Endothelial cell of umbilical vein (primary cell): ENCODE data around the gene DUSP28. TPM values are rescaled to one million over a fixed set of nuclear protein-coding genes. Genes with fewer than 3 reads are reported as not detected.

Source experiments
- BruUV-seq: library from RNA; stranded (reverse); fragments of 400-500 nt; replicated peaks from 2 replicates; lab custom pipeline; 2021; lab: Mats Ljungman, UMichigan
- CTCF ChIA-PET: fragments of 300-600, 350-600 bp; sonication (Branson Sonifier 250); formaldehyde crosslinking; loops from one replicate; lab custom pipeline; 2021; ENCODE audit warnings: antibody characterized with exemption, inconsistent platforms; lab: Charles Lee
- POLR2A ChIA-PET: fragments of 300-600, 350-600 bp; sonication (Branson Sonifier 250); formaldehyde crosslinking; loops from one replicate; lab custom pipeline; 2021; ENCODE audit warnings: antibody characterized with exemption, inconsistent platforms; lab: Charles Lee
- DNase-seq: peaks from one replicate; pipeline ENCODE4 v3.0.0-alpha.2; 2011; ENCODE audit warnings: low read depth, low spot score
- FAIRE-seq: peaks from 2 replicates; lab custom pipeline; 2011; peaks lifted over from hg19 to GRCh38; lab: Jason Lieb, UNC
- H2AFZ ChIP-seq: 2 replicates; pipeline ENCODE4 v1.6.0; 2012; ENCODE audit warnings: low read depth, low read length, control low read depth, inconsistent platforms
- H3K27ac ChIP-seq: 2 replicates; pipeline ENCODE4 v1.5.1; 2011; ENCODE audit warnings: low read depth, mild to moderate bottlenecking, control low read depth, low read length, moderate library complexity; ENCODE audit not compliant: insufficient read depth
- H3K27me3 ChIP-seq, 2 experiments: 2 replicates each; pipeline versions ENCODE4 v1.6.0 to v1.6.1; 2011; ENCODE audit warnings: low read length in 2 of 2, mixed read lengths in 1 of 2; ENCODE audit not compliant: control insufficient read depth in 2 of 2, insufficient read depth in 2 of 2
- H3K36me3 ChIP-seq, 2 experiments: 2 replicates in 1 of 2; 3 replicates in 1 of 2; pipeline ENCODE4 v1.5.1; 2011; ENCODE audit warnings: low read length in 2 of 2, mild to moderate bottlenecking in 1 of 2, moderate library complexity in 1 of 2; ENCODE audit not compliant: control insufficient read depth in 2 of 2, insufficient read depth in 2 of 2; ENCODE audit errors: extremely low read depth in 1 of 2
- H3K4me1 ChIP-seq: 3 replicates; pipeline ENCODE4 v1.5.1; 2011; ENCODE audit warnings: mild to moderate bottlenecking, low read length; ENCODE audit not compliant: control insufficient read depth, insufficient read depth; ENCODE audit errors: extremely low read depth
- H3K4me2 ChIP-seq: 2 replicates; pipeline ENCODE4 v1.6.1; 2011; ENCODE audit warnings: low read length, control low read depth, mixed read lengths; ENCODE audit not compliant: insufficient read depth
- H3K4me3 ChIP-seq, 3 experiments: fragments of 200-600 bp in 1 of 3; sonication (generic), shearing (Covaris generic) in 1 of 3; replicated peaks in 1 of 3; 2 replicates each; pipeline ENCODE4 v1.5.1; 2011 to 2016; ENCODE audit warnings: control low read depth in 3 of 3, low read length in 3 of 3, mild to moderate bottlenecking in 2 of 3, inconsistent platforms in 1 of 3, low read depth in 1 of 3, moderate library complexity in 1 of 3; ENCODE audit not compliant: insufficient read depth in 1 of 3
- H3K79me2 ChIP-seq: 2 replicates; pipeline ENCODE4 v1.6.0; 2012; ENCODE audit warnings: low read length, inconsistent platforms; ENCODE audit not compliant: control insufficient read depth, insufficient read depth
- H3K9ac ChIP-seq: replicated peaks from 2 replicates; pipeline ENCODE3; 2011; ENCODE audit warnings: low read length, control low read depth; ENCODE audit not compliant: insufficient read depth; ENCODE audit errors: extremely low read depth
- H3K9me1 ChIP-seq: replicated peaks from 3 replicates; pipeline ENCODE4 v1.6.0; 2011; ENCODE audit warnings: mild to moderate bottlenecking, low read length; ENCODE audit not compliant: control insufficient read depth, insufficient read depth; ENCODE audit errors: extremely low read depth
- H3K9me3 ChIP-seq: replicated peaks from 2 replicates; pipeline ENCODE4 v1.5.1; 2012; ENCODE audit warnings: low read length, inconsistent platforms; ENCODE audit not compliant: control insufficient read depth, insufficient read depth
- H4K20me1 ChIP-seq: replicated peaks from 2 replicates; pipeline ENCODE3; 2011; ENCODE audit warnings: mild to moderate bottlenecking, low read length; ENCODE audit not compliant: control insufficient read depth, insufficient read depth; ENCODE audit errors: extremely low read depth
- EZH2 ChIP-seq: IDR thresholded peaks from 2 replicates; pipeline ENCODE4 v1.6.1; 2012; ENCODE audit warnings: borderline replicate concordance, low read depth, mild to moderate bottlenecking, moderate library complexity, low read length, inconsistent platforms; ENCODE audit not compliant: severe bottlenecking
- FOS ChIP-seq: IDR thresholded peaks from 2 replicates; pipeline ENCODE4 v1.6.1; 2011; ENCODE audit warnings: mild to moderate bottlenecking, low read length, moderate library complexity, borderline replicate concordance; ENCODE audit not compliant: insufficient read depth
- GATA2 ChIP-seq: IDR thresholded peaks from 2 replicates; pipeline ENCODE4 v1.7.0; 2011; ENCODE audit warnings: low read depth, mild to moderate bottlenecking, moderate library complexity, mixed read lengths, low read length; ENCODE audit not compliant: insufficient read length, insufficient read depth
- JUN ChIP-seq: IDR thresholded peaks from 2 replicates; pipeline ENCODE4 v1.6.1; 2011; ENCODE audit warnings: borderline replicate concordance, low read depth; ENCODE audit not compliant: insufficient read length, insufficient read depth
- MYC ChIP-seq: IDR thresholded peaks from one replicate; pipeline ENCODE4 v1.6.1; 2011; ENCODE audit warnings: mild to moderate bottlenecking, low read depth, low read length
- POLR2A ChIP-seq: IDR thresholded peaks from 2 replicates; pipeline ENCODE4 v1.6.1; 2012; ENCODE audit warnings: low read depth, mild to moderate bottlenecking, control low read depth, low read length
- POLR2AphosphoS5 ChIP-seq: IDR thresholded peaks from 2 replicates; pipeline ENCODE4 v1.6.1; 2012; ENCODE audit warnings: low read depth, mild to moderate bottlenecking, control low read depth, low read length, moderate library complexity; ENCODE audit not compliant: insufficient read depth
- dilution Hi-C: fragments of 300-500 bp; cut with MboI; formaldehyde crosslinking; loops from one replicate; pipeline ENCODE4 v1.15.0; 2019; ENCODE audit warnings: low sequenced_read_pairs; ENCODE audit not compliant: extremely low pct_ligation_motif_present
- intact Hi-C: fragments of 100-400 bp; cut with micrococcal nuclease; formaldehyde crosslinking; loops from one replicate; pipeline ENCODE4 v1.10.0; 2022
- polyA plus RNA-seq, 4 experiments: library from polyadenylated mRNA; depleted of rRNA in 3 of 4; stranded (reverse) in 3 of 4; unstranded in 1 of 4; fragments of >200 nt; gene quantifications; 2 replicates each; pipeline versions ENCODE4 v1.2.1 to v1.2.3, GENCODE V29; 2011 to 2012; ENCODE audit warnings: missing spikeins in 1 of 4
- total RNA-seq: library from RNA; stranded (reverse); gene quantifications from 2 replicates; pipeline ENCODE4 v1.2.3, GENCODE V29; 2021
- TF ChIP-seq, protein P1 (sequence below): IDR thresholded peaks from 2 replicates; pipeline ENCODE4 v1.6.1; 2011; ENCODE audit not compliant: insufficient read depth, insufficient read length
- TF ChIP-seq, protein P2 (sequence below), 2 donors: IDR thresholded peaks; 1 replicate in 1 of 2; 2 replicates in 1 of 2; pipeline ENCODE4 v1.5.1; 2011; ENCODE audit warnings: low read length in 2 of 2, mild to moderate bottlenecking in 2 of 2, moderate library complexity in 2 of 2, control low read depth in 1 of 2, inconsistent platforms in 1 of 2, low read depth in 1 of 2; ENCODE audit not compliant: insufficient read depth in 1 of 2; ENCODE audit errors: extremely low read depth in 1 of 2

DUSP28 gene
- total and polyA plus RNA-seq, 2 donors (not counting 3 experiments of a cell fraction or from before 2014, with no cell fraction given), result 2.2 to 4.3 TPM

DNA sequence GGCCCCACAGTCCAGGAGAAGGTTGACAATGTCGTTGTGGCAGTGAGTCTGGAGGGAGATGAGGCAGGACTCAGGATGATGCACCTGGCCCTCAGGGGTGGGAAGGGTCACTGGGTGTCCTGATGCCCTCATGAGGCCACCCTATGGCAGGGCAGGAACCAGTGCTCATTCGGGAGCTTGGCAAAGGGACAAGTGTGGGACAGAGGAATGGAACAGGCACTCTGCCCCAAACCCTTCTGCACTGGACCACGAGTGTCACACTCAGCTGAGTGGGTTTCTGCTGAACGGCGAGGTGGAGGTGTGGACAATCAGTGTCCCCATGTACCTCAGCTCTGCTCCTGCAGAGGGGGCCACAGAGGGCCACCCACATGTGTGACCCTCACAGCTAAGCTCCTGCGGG, 34.4 kb upstream of the DUSP28 start:
- H2AFZ ChIP-seq, result no peak overlapping the region
- no peak for DNase-seq
- CTCF ChIA-PET, result no interaction called here
- POLR2A ChIA-PET, result no interaction called here
- no peaks in the 10 kb centered on the region for H3K27me3 ChIP-seq
- H3K79me2 ChIP-seq, result no peaks in the 10 kb centered on the region
- no peaks in the 10 kb centered on the region for H3K4me1 ChIP-seq
- no peaks in the 10 kb centered on the region for H3K9me1 ChIP-seq
- no TSS peak for BruUV-seq
- no peak overlapping the region for H3K4me3 ChIP-seq
- no peak overlapping the region for H3K27ac ChIP-seq
- H3K9me3 ChIP-seq, result peaks cover 5% of the 10 kb centered on the region
- TF ChIP-seq POLR2A, result no peak
- TF ChIP-seq POLR2AphosphoS5, result no peak
- no peak for TF ChIP-seq EZH2
- TF ChIP-seq GATA2, result no peak
- no peak for TF ChIP-seq FOS
- TF ChIP-seq JUN, result no peak
- no peak for TF ChIP-seq MYC
- TF ChIP-seq, protein P1, sequence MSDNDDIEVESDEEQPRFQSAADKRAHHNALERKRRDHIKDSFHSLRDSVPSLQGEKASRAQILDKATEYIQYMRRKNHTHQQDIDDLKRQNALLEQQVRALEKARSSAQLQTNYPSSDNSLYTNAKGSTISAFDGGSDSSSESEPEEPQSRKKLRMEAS, result no peak
- TF ChIP-seq, protein P2, sequence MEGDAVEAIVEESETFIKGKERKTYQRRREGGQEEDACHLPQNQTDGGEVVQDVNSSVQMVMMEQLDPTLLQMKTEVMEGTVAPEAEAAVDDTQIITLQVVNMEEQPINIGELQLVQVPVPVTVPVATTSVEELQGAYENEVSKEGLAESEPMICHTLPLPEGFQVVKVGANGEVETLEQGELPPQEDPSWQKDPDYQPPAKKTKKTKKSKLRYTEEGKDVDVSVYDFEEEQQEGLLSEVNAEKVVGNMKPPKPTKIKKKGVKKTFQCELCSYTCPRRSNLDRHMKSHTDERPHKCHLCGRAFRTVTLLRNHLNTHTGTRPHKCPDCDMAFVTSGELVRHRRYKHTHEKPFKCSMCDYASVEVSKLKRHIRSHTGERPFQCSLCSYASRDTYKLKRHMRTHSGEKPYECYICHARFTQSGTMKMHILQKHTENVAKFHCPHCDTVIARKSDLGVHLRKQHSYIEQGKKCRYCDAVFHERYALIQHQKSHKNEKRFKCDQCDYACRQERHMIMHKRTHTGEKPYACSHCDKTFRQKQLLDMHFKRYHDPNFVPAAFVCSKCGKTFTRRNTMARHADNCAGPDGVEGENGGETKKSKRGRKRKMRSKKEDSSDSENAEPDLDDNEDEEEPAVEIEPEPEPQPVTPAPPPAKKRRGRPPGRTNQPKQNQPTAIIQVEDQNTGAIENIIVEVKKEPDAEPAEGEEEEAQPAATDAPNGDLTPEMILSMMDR (IDR thresholded peaks at IDR 0.05; ENCODE audit: extremely low read depth in 1 of 2, insufficient read depth in 1 of 2, low read depth in 1 of 2, low read length in 2 of 2), result no peak
- H3K36me3 ChIP-seq, result peaks cover 0 to 2% of the 10 kb centered on the region in 2 experiments
- FAIRE-seq, result no peak
- H3K9ac ChIP-seq, result no peak overlapping the region
- no peaks in the 10 kb centered on the region for H4K20me1 ChIP-seq
- no peak overlapping the region for H3K4me2 ChIP-seq
- intact Hi-C loops (no loop called here), dilution Hi-C loops (no loop called here)
